Immature natural killer cell (primary cell): Measurements from ENCODE around the gene USP16. TPM values are rescaled to one million over a fixed set of nuclear protein-coding genes. Genes with fewer than 3 reads are reported as not detected.
"Not testable (repeated sequence)": the region's sequence is repeated elsewhere in the genome, so short reads cannot be mapped to it uniquely, and the experiment has no call there.

ENCODE experiments used
- DNase-seq, 3 donors: peaks; one replicate each; pipeline ENCODE4 v3.0.0; 2022; ENCODE audit warnings: mixed read lengths in 1 of 3
- H3K27ac Mint-ChIP-seq, 6 donors: one replicate each; pipeline ENCODE4 v1.8.0; 2020; ENCODE audit warnings: mixed read lengths in 6 of 6, mild to moderate bottlenecking in 5 of 6, inconsistent platforms in 4 of 6, moderate library complexity in 3 of 6
- H3K27me3 Mint-ChIP-seq, 3 donors: one replicate each; pipeline ENCODE4 v1.8.0; 2020 to 2021; ENCODE audit warnings: low read depth in 3 of 3, mild to moderate bottlenecking in 3 of 3, mixed read lengths in 3 of 3, moderate library complexity in 3 of 3, inconsistent platforms in 1 of 3
- H3K36me3 Mint-ChIP-seq, 3 donors: one replicate each; pipeline ENCODE4 v1.8.0; 2020; ENCODE audit warnings: mixed read lengths in 3 of 3, inconsistent platforms in 2 of 3, mild to moderate bottlenecking in 2 of 3
- H3K4me1 Mint-ChIP-seq, 2 donors: one replicate each; pipeline ENCODE4 v1.8.0; 2020; ENCODE audit warnings: inconsistent platforms in 2 of 2, mild to moderate bottlenecking in 2 of 2, mixed read lengths in 2 of 2, moderate library complexity in 1 of 2
- H3K4me3 Mint-ChIP-seq, 5 donors: one replicate each; pipeline ENCODE4 v1.8.0; 2020; ENCODE audit warnings: mild to moderate bottlenecking in 5 of 5, mixed read lengths in 5 of 5, inconsistent platforms in 3 of 5, moderate library complexity in 3 of 5
- H3K9me3 Mint-ChIP-seq, 6 donors: one replicate each; pipeline ENCODE4 v1.8.0; 2020; ENCODE audit warnings: mild to moderate bottlenecking in 6 of 6, mixed read lengths in 6 of 6, inconsistent platforms in 4 of 6, moderate library complexity in 3 of 6
- polyA plus RNA-seq, 3 donors: library from polyadenylated mRNA; unstranded; fragments of 300-500 nt; fragmentation: Illumina TruSeq; gene quantifications; one replicate each; pipeline ENCODE4 v1.2.3, GENCODE V29; 2021

The USP16 gene
- polyA plus RNA-seq, 3 donors from 2014 or later: 12.0 to 31.3 (median 20.5) TPM

DNA sequence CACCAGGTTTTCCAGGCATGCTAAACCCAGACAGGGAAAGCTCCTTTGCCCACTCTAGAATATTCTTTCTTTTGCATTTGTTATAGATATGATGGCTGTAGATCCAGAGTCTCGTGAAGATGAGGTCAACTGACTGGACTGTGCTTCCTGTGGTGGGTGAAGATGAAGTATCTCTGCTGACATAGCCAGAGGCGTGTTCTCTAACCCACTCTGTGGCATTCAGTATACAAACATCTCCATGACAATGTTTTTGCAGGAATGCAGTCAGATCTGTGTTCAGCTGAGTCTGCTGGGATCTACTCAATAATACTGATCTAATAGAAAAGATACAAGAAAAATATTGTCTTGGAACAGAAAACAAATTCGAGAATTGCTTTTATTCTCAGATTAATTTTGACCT, 16.7 kb upstream of the USP16 start:
- no peak overlapping the region for H3K4me3 Mint-ChIP-seq
- peaks cover 2 to 4% of the 10 kb centered on the region in 2 donors for H3K4me1 Mint-ChIP-seq
- H3K27ac Mint-ChIP-seq: no peak overlapping the region
- H3K36me3 Mint-ChIP-seq: peaks cover 3 to 14% (median 9%) of the 10 kb centered on the region in 3 donors
- peaks cover 0 to under 1% (median 0%) of the 10 kb centered on the region in 3 donors for H3K27me3 Mint-ChIP-seq
- H3K9me3 Mint-ChIP-seq: no peaks in the 10 kb centered on the region
- DNase-seq: no peak

DNA sequence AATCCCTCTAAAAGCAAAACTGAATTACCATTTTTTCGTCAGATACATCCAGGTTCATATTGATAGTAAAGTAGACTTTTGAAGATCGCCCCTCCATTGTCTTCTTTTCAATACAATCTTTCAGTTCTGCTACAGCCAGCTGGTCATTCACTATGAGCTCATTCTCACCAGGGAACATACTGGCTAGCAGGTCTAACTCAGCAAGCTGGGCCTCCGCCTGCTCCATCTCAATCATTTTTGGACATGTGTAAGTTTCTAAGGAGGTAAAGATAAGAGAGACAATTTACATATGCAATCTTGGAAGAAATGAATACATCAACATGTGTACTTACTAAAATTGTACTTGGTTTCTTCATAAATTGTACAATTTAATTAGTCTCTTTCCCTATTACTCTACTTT, 16.1 kb upstream of the USP16 start:
- Mint-ChIP-seq H3K9me3 (no peaks in the 10 kb centered on the region), H3K27me3 (no peaks in the 10 kb centered on the region), H3K4me1 (peaks cover 0 to 1% of the 10 kb centered on the region in 2 donors), H3K4me3 (no peak overlapping the region), H3K36me3 (peaks cover 3 to 14% (median 9%) of the 10 kb centered on the region in 3 donors), H3K27ac (peak overlapping the region in 1 of 6 donors; percentile 58)
- no peak for DNase-seq

GRCh38 chr21:29011236-29011635, 13.2 kb upstream of the USP16 start:
- not testable (repeated sequence) for H3K4me1 Mint-ChIP-seq, H3K27me3 Mint-ChIP-seq, DNase-seq, H3K27ac Mint-ChIP-seq, H3K4me3 Mint-ChIP-seq, H3K9me3 Mint-ChIP-seq
- H3K36me3 Mint-ChIP-seq: peaks cover 7 to 14% (median 9%) of the 10 kb centered on the region in 3 donors

- Mint-ChIP-seq H3K36me3 (peaks cover 0 to 4% (median 0%) of the 10 kb centered on the region in 3 donors), H3K9me3 (no peaks in the 10 kb centered on the region), H3K27me3 (peaks cover 13 to 14% (median 13%) of the 10 kb centered on the region in 3 donors), H3K27ac (peak overlapping the region; percentile 54 to 95 (median 88)), H3K4me1 (peaks cover 36 to 42% of the 10 kb centered on the region in 2 donors), H3K4me3 (peak overlapping the region; percentile 82 to 96 (median 93))
- no peak for DNase-seq
Measured at GRCh38 chr21:29017639-29018237, 6.7 kb upstream of the USP16 start.

DNA sequence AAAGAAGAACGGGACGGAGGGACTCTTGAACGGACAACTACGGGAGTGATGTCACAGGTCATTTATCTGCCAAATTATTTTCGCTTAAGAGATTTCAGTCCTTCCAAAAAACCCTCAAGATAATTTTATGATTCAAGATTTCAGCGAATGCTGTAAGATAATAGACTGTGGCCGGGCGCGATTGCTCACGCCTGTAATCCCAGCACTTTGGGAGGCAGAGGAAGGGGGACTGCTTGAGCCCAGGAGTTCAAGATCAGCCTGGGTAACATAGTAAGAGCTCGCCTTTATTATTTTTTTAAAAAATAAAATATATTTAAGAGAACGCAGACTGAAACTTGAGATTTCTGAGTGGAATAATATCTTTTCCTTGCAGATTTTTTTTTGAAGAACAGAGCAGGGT, 5.9 kb upstream of the USP16 start:
- Mint-ChIP-seq H3K36me3 (peaks cover 0 to 4% (median 0%) of the 10 kb centered on the region in 3 donors), H3K4me1 (peaks cover 42 to 50% of the 10 kb centered on the region in 2 donors), H3K27ac (peak overlapping the region; percentile 54 to 95 (median 92)), H3K9me3 (no peaks in the 10 kb centered on the region), H3K4me3 (peak overlapping the region; percentile 82 to 96 (median 93)), H3K27me3 (peaks cover 13 to 14% (median 13%) of the 10 kb centered on the region in 3 donors)
- no peak for DNase-seq

DNA sequence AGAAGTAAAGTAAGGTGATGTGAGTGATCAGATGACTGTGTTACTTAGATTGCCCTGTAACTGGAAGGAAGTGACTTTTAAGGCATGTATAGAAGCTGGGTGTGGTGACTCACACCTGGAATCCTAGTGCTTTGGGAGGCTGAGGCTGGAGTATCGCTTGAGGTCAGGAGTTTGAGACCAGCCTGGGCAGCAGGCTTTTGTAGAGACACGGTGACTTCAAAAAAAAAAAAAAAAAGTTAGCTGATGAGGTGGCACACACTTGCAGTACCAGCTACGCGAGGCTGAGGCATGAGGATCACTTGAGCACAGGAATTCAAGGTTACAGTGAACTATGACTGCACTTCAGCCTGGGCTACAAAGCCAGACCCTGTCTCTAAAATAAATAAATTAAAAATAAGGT, 2.3 kb upstream of the USP16 start:
- H3K4me1 Mint-ChIP-seq: peaks cover 68 to 84% of the 10 kb centered on the region in 2 donors
- peak overlapping the region; percentile 83 to 99 (median 89) for H3K27ac Mint-ChIP-seq
- peak overlapping the region; percentile 41 to 72 (median 68) for H3K4me3 Mint-ChIP-seq
- H3K27me3 Mint-ChIP-seq: peaks cover 24 to 29% (median 25%) of the 10 kb centered on the region in 3 donors
- H3K36me3 Mint-ChIP-seq: no peaks in the 10 kb centered on the region
- DNase-seq: peak; percentile 21 to 30 (median 27)
- no peaks in the 10 kb centered on the region for H3K9me3 Mint-ChIP-seq

DNA sequence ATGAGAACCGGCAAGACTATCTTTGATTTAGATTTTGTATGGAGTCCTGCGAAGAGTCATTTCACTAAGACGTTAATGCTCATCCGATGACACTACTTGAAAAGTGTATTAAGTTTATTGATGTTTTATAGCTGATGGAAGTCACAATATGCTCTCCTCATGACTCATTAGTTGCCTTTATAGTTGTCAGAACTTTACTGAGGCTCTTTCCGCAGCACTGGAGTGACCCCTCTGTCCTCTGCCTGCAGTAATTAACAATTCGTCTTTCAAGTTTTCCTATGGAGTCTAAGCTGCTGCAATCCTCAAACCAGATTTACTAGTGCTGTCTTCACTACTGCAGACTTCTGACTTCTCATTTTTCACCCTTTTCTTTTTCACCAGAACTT, 853 bp downstream of the USP16 start:
- Mint-ChIP-seq H3K36me3 (peaks cover 0 to 5% (median 4%) of the 10 kb centered on the region in 3 donors), H3K27me3 (peaks cover 10 to 16% (median 12%) of the 10 kb centered on the region in 3 donors), H3K4me1 (peaks cover 53 to 80% of the 10 kb centered on the region in 2 donors), H3K27ac (peak overlapping the region; percentile 96 to 99 (median 99)), H3K4me3 (peak overlapping the region; percentile 95 to 99 (median 97)), H3K9me3 (no peaks in the 10 kb centered on the region)
- no peak for DNase-seq

GRCh38 chr21:29029524-29029923, 5.1 kb downstream of the USP16 start:
- DNase-seq: no peak
- H3K4me1 Mint-ChIP-seq: peaks cover 28 to 51% of the 10 kb centered on the region in 2 donors
- no peak overlapping the region for H3K27ac Mint-ChIP-seq
- H3K9me3 Mint-ChIP-seq: no peaks in the 10 kb centered on the region
- peaks cover 10 to 30% (median 11%) of the 10 kb centered on the region in 3 donors for H3K36me3 Mint-ChIP-seq
- peaks cover 3 to 10% (median 8%) of the 10 kb centered on the region in 3 donors for H3K27me3 Mint-ChIP-seq
- H3K4me3 Mint-ChIP-seq: no peak overlapping the region

GRCh38 chr21:29030909-29031308, 6.4 kb downstream of the USP16 start:
- Mint-ChIP-seq H3K27me3 (peaks cover 0 to 3% (median 0%) of the 10 kb centered on the region in 3 donors), H3K9me3 (no peaks in the 10 kb centered on the region), H3K4me3 (no peak overlapping the region), H3K4me1 (peaks cover 16 to 37% of the 10 kb centered on the region in 2 donors), H3K27ac (peak overlapping the region in 1 of 6 donors; percentile 43), H3K36me3 (peaks cover 14 to 35% (median 17%) of the 10 kb centered on the region in 3 donors)
- no peak for DNase-seq

DNA sequence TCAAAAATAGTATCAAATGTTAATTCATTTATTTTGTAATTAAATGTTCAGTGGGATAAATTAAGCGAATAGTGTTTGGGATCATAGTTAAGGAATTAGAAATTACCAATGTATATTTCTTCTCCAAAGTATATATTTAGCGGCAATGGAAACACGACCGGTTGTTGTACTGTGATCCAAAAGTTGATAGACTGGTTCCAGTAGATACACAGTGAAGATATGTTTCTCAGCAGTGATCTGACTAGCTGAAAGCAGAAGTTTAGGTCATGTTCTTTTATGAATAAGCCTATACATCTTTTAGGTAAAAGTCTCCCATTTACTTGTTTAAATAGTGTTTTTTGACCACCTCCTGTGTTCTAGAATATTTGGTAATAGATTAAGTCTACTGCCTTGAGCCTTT, 8.8 kb downstream of the USP16 start:
- H3K4me1 Mint-ChIP-seq: peaks cover 6 to 19% of the 10 kb centered on the region in 2 donors
- no peak for DNase-seq
- H3K36me3 Mint-ChIP-seq: peaks cover 21 to 50% (median 23%) of the 10 kb centered on the region in 3 donors
- no peak overlapping the region for H3K4me3 Mint-ChIP-seq
- peaks cover 0 to 3% (median 0%) of the 10 kb centered on the region in 3 donors for H3K27me3 Mint-ChIP-seq
- no peak overlapping the region for H3K27ac Mint-ChIP-seq
- no peaks in the 10 kb centered on the region for H3K9me3 Mint-ChIP-seq

- Mint-ChIP-seq H3K27ac (no peak overlapping the region), H3K9me3 (no peaks in the 10 kb centered on the region), H3K4me1 (peaks cover 6 to 19% of the 10 kb centered on the region in 2 donors)
Measured at GRCh38 chr21:29033871-29034270, 9.4 kb downstream of the USP16 start.

GRCh38 chr21:29034678-29035077, 10.2 kb downstream of the USP16 start:
- no peak for DNase-seq
- Mint-ChIP-seq H3K36me3 (peaks cover 18 to 56% (median 25%) of the 10 kb centered on the region in 3 donors), H3K4me3 (no peak overlapping the region), H3K4me1 (peaks cover 3 to 14% of the 10 kb centered on the region in 2 donors), H3K27me3 (peaks cover 0 to 3% (median 0%) of the 10 kb centered on the region in 3 donors), H3K27ac (no peak overlapping the region), H3K9me3 (no peaks in the 10 kb centered on the region)

More at GRCh38 chr21:29033871-29034270, 9.4 kb downstream of the USP16 start:
- Mint-ChIP-seq H3K36me3 (peaks cover 21 to 56% (median 23%) of the 10 kb centered on the region in 3 donors), H3K27me3 (peaks cover 0 to 3% (median 0%) of the 10 kb centered on the region in 3 donors), H3K4me3 (no peak overlapping the region)
- no peak for DNase-seq

DNA sequence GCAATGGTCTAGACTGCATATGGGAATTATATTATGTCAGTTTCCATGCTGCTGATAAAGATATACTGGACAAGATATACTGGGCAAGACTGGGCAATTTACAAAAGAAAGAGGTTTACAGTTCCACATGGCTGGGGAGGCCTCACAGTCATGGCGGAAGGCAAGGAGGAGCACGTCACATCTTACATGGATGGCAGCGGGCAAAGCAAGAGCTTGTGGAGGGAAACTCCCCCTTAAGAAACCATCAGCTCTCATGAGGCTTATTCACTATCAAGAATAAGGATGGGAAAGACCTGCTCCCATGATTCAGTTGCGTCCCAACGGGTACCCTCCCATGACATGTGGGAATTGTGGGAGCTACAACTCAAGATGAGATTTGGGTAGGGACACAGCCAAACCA, 27.8 kb downstream of the USP16 start:
- Mint-ChIP-seq H3K4me1 (no peaks in the 10 kb centered on the region), H3K4me3 (no peak overlapping the region), H3K27me3 (peaks cover 2 to 5% (median 2%) of the 10 kb centered on the region in 3 donors), H3K27ac (no peak overlapping the region), H3K36me3 (peaks cover 4 to 48% (median 29%) of the 10 kb centered on the region in 3 donors), H3K9me3 (no peaks in the 10 kb centered on the region)
- DNase-seq: no peak

- no peak overlapping the region for H3K27ac Mint-ChIP-seq
- DNase-seq: no peak
- peaks cover 0 to 40% (median 26%) of the 10 kb centered on the region in 3 donors for H3K36me3 Mint-ChIP-seq
- H3K27me3 Mint-ChIP-seq: peaks cover 2 to 5% (median 2%) of the 10 kb centered on the region in 3 donors
- H3K4me3 Mint-ChIP-seq: no peak overlapping the region
- no peaks in the 10 kb centered on the region for H3K9me3 Mint-ChIP-seq
- no peaks in the 10 kb centered on the region for H3K4me1 Mint-ChIP-seq
Measured at GRCh38 chr21:29053011-29053553, 28.6 kb downstream of the USP16 start.
